Measurements from ENCODE around the gene ZC3H14.
A peak's percentile ranks its signal among the peaks of the same experiment; 100 is the strongest.

The ZC3H14 gene

GRCh38 chr14:88628462-88628861 is 65.6 kb downstream of the ZC3H14 start:
- FAIRE-seq (no peak), DNase-seq (ENCODE audit: insufficient read length, low spot score) (no peak)
- TF ChIP-seq CTCF (IDR thresholded peaks at IDR 0.05; ENCODE audit: insufficient read depth, missing control alignments), result no peak

- DNase-seq (ENCODE audit: insufficient read length, low spot score) (no peak), FAIRE-seq (no peak)
- no peak for TF ChIP-seq CTCF (IDR thresholded peaks at IDR 0.05; ENCODE audit: insufficient read depth, missing control alignments)
Observed at GRCh38 chr14:88630565-88630964, 67.7 kb downstream of the ZC3H14 start.

- FAIRE-seq (no peak), DNase-seq (ENCODE audit: insufficient read length, low spot score) (no peak)
- TF ChIP-seq CTCF (IDR thresholded peaks at IDR 0.05; ENCODE audit: insufficient read depth, missing control alignments), result no peak
Observed at GRCh38 chr14:88631091-88631490, 68.3 kb downstream of the ZC3H14 start.

GRCh38 chr14:88632512-88632911 is 69.7 kb downstream of the ZC3H14 start:
- no peak for TF ChIP-seq CTCF (IDR thresholded peaks at IDR 0.05; ENCODE audit: insufficient read depth, missing control alignments)
- FAIRE-seq, result no peak
- no peak for DNase-seq (ENCODE audit: insufficient read length, low spot score)

GRCh38 chr14:88639221-88639620 is 76.4 kb downstream of the ZC3H14 start:
- TF ChIP-seq CTCF (IDR thresholded peaks at IDR 0.05; ENCODE audit: insufficient read depth, missing control alignments), result no peak
- DNase-seq (ENCODE audit: insufficient read length, low spot score) (no peak), FAIRE-seq (no peak)

GRCh38 chr14:88660056-88660455 is 97.2 kb downstream of the ZC3H14 start:
- TF ChIP-seq CTCF (IDR thresholded peaks at IDR 0.05; ENCODE audit: insufficient read depth, missing control alignments), result no peak
- no peak for DNase-seq (ENCODE audit: insufficient read length, low spot score)
- FAIRE-seq, result no peak

- FAIRE-seq (peak; percentile 51), DNase-seq (ENCODE audit: insufficient read length, low spot score) (peak; percentile 22)
- TF ChIP-seq CTCF (IDR thresholded peaks at IDR 0.05; ENCODE audit: insufficient read depth, missing control alignments), result peak; percentile 94
Observed at GRCh38 chr14:88667555-88668273, 104.9 kb downstream of the ZC3H14 start.

Measured in D721Med (cell line).